GM12878 (cell line): ENCODE results near the gene RBM15B. TPM values are rescaled to one million over a fixed set of nuclear protein-coding genes. Genes with fewer than 3 reads are reported as not detected.
A peak's percentile ranks its signal among the peaks of the same experiment; 100 is the strongest.

Experiments
- BRCA1 ChIP-seq: IDR thresholded peaks from 2 replicates; pipeline ENCODE4 v1.6.1; 2011; ENCODE audit warnings: low read depth, low read length, improper control_type of control experiment
- HDAC6 ChIP-seq: fragments of 200-600 bp; sonication (generic); IDR thresholded peaks from one replicate; pipeline ENCODE4 v1.8.0; 2017; ENCODE audit warnings: antibody characterized with exemption; ENCODE audit not compliant: unreplicated experiment
- JUND ChIP-seq: IDR thresholded peaks from 2 replicates; pipeline ENCODE4 v1.6.1; 2012; ENCODE audit warnings: low read depth, mild to moderate bottlenecking, low read length, improper control_type of control experiment, moderate library complexity
- KAT2A ChIP-seq: conservative IDR thresholded peaks from 2 replicates; pipeline ENCODE4 v1.6.1; 2011; ENCODE audit warnings: low read depth, low read length; ENCODE audit not compliant: control insufficient read depth
- MTA3 ChIP-seq: IDR thresholded peaks from 2 replicates; pipeline ENCODE4 v1.6.1; 2012; ENCODE audit warnings: low read length, inconsistent platforms, borderline replicate concordance
- NFYA ChIP-seq: IDR thresholded peaks from 2 replicates; pipeline ENCODE4 v1.6.1; 2011; ENCODE audit warnings: low read depth, mild to moderate bottlenecking, low read length, improper control_type of control experiment, borderline replicate concordance
- NR2F1 ChIP-seq: fragments of 450-650 bp; conservative IDR thresholded peaks from 2 replicates; pipeline ENCODE4 v1.6.1; 2017; ENCODE audit warnings: mild to moderate bottlenecking
- NRF1 ChIP-seq: conservative IDR thresholded peaks from 2 replicates; pipeline ENCODE4 v1.6.1; 2011; ENCODE audit warnings: mild to moderate bottlenecking, low read depth, low read length, improper control_type of control experiment
- POLR2AphosphoS2 ChIP-seq: IDR thresholded peaks from 2 replicates; pipeline ENCODE4 v1.6.1; 2011; ENCODE audit warnings: low read depth, mild to moderate bottlenecking, low read length, improper control_type of control experiment, moderate library complexity
- RB1 ChIP-seq: fragments of 450-650 bp; formaldehyde crosslinking; IDR thresholded peaks from 2 replicates; pipeline ENCODE4 v1.6.1; 2017; ENCODE audit warnings: mild to moderate bottlenecking, borderline replicate concordance
- RELA ChIP-seq: fragments of 450-650 bp; IDR thresholded peaks from 2 replicates; pipeline ENCODE4 v1.8.0; 2014; ENCODE audit warnings: borderline replicate concordance; ENCODE audit not compliant: partially characterized antibody
- RFX5 ChIP-seq: IDR thresholded peaks from 2 replicates; pipeline ENCODE4 v1.6.1; 2011; ENCODE audit warnings: low read depth, low read length, improper control_type of control experiment
- SREBF1 ChIP-seq: IDR thresholded peaks from 2 replicates; pipeline ENCODE4 v1.6.1; 2012; ENCODE audit warnings: mild to moderate bottlenecking, low read length
- YY1 ChIP-seq: IDR thresholded peaks from 2 replicates; pipeline ENCODE4 v1.6.1; 2011; ENCODE audit warnings: low read depth, mild to moderate bottlenecking, low read length
- polyA plus RNA-seq, 11 experiments: library from polyadenylated mRNA; depleted of rRNA in 4 of 11; unstranded in 6 of 11; stranded (reverse) in 5 of 11; fragments of >200 nt; fragmentation: Nextera tagmentation in 4 of 11; fragmentation: Illumina TruSeq in 1 of 11; extraction: Ambion mirVana in 4 of 11; extraction: Trizol in 1 of 11; gene quantifications; 1 replicate in 1 of 11; 2 replicates in 10 of 11; pipeline versions ENCODE4 v1.2.1 to v1.2.3, GENCODE V29; 2011 to 2016; ENCODE audit warnings: inconsistent platforms in 2 of 11, missing spikeins in 2 of 11, low read depth in 1 of 11
- total RNA-seq, 4 experiments: library from RNA; depleted of rRNA in 3 of 4; stranded (reverse); fragments of >200 nt in 3 of 4; fragmentation: Illumina TruSeq in 1 of 4; extraction: Trizol in 1 of 4; gene quantifications; 2 replicates each; pipeline versions ENCODE4 v1.2.1 to v1.2.3, GENCODE V29; 2013 to 2021
- TF ChIP-seq, protein P1 (sequence below): fragments of 450-650 bp; IDR thresholded peaks from 2 replicates; pipeline ENCODE4 v1.6.1; 2017; ENCODE audit warnings: mild to moderate bottlenecking, low read depth, inconsistent platforms; ENCODE audit not compliant: poor library complexity, severe bottlenecking
- TF ChIP-seq, protein P2 (sequence below): fragments of 450-650 bp; IDR thresholded peaks from 2 replicates; pipeline ENCODE4 v1.6.1; 2018; ENCODE audit warnings: mild to moderate bottlenecking, low read depth, moderate library complexity; ENCODE audit not compliant: partially characterized antibody
- TF ChIP-seq, protein P3 (sequence below): fragments of 450-650 bp; conservative IDR thresholded peaks from 2 replicates; pipeline ENCODE4 v1.6.1; 2017; ENCODE audit warnings: mild to moderate bottlenecking, moderate library complexity
- TF ChIP-seq, protein P4 (sequence below): fragments of 450-650 bp; formaldehyde crosslinking; IDR thresholded peaks from 2 replicates; pipeline ENCODE4 v1.4.0; 2020; ENCODE audit warnings: mild to moderate bottlenecking, moderate library complexity

The RBM15B gene
- total and polyA plus RNA-seq, 10 of the 15 experiments (the other 5 are each of a cell fraction or from before 2014, with no cell fraction given): 2.4 to 34.5 (median 19.1) TPM

DNA sequence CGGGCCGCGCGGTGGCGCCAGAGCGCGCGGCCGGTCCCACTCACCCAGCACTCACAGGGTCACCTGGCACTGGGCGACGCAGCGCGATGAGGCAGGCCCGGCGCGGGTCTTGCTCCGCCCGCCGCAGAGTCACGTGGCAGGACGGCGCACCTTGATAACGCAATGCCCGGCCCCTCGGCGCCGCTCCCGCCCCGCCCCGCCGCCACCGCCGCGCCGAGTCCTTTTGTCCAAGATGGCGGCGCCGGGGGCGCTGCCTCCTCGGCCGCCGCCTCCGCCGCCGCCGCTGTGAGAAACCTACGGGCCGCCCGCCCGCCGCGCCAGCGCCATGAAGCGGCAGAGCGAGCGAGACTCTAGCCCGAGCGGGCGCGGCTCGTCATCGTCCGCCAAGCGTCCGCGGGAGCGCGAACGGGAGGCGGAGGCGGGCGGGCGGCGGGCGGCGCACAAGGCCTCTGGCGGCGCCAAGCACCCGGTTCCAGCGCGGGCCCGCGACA, at the start of gene RBM15B (continued):
- TF ChIP-seq, protein P1, sequence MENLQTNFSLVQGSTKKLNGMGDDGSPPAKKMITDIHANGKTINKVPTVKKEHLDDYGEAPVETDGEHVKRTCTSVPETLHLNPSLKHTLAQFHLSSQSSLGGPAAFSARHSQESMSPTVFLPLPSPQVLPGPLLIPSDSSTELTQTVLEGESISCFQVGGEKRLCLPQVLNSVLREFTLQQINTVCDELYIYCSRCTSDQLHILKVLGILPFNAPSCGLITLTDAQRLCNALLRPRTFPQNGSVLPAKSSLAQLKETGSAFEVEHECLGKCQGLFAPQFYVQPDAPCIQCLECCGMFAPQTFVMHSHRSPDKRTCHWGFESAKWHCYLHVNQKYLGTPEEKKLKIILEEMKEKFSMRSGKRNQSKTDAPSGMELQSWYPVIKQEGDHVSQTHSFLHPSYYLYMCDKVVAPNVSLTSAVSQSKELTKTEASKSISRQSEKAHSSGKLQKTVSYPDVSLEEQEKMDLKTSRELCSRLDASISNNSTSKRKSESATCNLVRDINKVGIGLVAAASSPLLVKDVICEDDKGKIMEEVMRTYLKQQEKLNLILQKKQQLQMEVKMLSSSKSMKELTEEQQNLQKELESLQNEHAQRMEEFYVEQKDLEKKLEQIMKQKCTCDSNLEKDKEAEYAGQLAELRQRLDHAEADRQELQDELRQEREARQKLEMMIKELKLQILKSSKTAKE: no peak
- TF ChIP-seq NRF1 (no peak), HDAC6 (no peak), RFX5 (peak; percentile 63; the same call in 1 of the 2 replicates), MTA3 (no peak), NR2F1 (peak; percentile 84), KAT2A (no peak), YY1 (peak; percentile 98), SREBF1 (0 out of 2 replicates have a peak, but pooled peaks have one; percentile 30), POLR2AphosphoS2 (peak; percentile 69; the same call in 1 of the 2 replicates), RELA (peak; percentile 32), JUND (peak; percentile 44; the same call in 1 of the 2 replicates), RB1 (peak; percentile 55; the same call in 1 of the 2 replicates), BRCA1 (no peak), NFYA (no peak)
- TF ChIP-seq, protein P2, sequence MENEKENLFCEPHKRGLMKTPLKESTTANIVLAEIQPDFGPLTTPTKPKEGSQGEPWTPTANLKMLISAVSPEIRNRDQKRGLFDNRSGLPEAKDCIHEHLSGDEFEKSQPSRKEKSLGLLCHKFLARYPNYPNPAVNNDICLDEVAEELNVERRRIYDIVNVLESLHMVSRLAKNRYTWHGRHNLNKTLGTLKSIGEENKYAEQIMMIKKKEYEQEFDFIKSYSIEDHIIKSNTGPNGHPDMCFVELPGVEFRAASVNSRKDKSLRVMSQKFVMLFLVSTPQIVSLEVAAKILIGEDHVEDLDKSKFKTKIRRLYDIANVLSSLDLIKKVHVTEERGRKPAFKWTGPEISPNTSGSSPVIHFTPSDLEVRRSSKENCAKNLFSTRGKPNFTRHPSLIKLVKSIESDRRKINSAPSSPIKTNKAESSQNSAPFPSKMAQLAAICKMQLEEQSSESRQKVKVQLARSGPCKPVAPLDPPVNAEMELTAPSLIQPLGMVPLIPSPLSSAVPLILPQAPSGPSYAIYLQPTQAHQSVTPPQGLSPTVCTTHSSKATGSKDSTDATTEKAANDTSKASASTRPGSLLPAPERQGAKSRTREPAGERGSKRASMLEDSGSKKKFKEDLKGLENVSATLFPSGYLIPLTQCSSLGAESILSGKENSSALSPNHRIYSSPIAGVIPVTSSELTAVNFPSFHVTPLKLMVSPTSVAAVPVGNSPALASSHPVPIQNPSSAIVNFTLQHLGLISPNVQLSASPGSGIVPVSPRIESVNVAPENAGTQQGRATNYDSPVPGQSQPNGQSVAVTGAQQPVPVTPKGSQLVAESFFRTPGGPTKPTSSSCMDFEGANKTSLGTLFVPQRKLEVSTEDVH: no peak
- TF ChIP-seq, protein P3, sequence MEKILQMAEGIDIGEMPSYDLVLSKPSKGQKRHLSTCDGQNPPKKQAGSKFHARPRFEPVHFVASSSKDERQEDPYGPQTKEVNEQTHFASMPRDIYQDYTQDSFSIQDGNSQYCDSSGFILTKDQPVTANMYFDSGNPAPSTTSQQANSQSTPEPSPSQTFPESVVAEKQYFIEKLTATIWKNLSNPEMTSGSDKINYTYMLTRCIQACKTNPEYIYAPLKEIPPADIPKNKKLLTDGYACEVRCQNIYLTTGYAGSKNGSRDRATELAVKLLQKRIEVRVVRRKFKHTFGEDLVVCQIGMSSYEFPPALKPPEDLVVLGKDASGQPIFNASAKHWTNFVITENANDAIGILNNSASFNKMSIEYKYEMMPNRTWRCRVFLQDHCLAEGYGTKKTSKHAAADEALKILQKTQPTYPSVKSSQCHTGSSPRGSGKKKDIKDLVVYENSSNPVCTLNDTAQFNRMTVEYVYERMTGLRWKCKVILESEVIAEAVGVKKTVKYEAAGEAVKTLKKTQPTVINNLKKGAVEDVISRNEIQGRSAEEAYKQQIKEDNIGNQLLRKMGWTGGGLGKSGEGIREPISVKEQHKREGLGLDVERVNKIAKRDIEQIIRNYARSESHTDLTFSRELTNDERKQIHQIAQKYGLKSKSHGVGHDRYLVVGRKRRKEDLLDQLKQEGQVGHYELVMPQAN: peak; percentile 81; the same call in 1 of the 2 replicates
- TF ChIP-seq, protein P4, sequence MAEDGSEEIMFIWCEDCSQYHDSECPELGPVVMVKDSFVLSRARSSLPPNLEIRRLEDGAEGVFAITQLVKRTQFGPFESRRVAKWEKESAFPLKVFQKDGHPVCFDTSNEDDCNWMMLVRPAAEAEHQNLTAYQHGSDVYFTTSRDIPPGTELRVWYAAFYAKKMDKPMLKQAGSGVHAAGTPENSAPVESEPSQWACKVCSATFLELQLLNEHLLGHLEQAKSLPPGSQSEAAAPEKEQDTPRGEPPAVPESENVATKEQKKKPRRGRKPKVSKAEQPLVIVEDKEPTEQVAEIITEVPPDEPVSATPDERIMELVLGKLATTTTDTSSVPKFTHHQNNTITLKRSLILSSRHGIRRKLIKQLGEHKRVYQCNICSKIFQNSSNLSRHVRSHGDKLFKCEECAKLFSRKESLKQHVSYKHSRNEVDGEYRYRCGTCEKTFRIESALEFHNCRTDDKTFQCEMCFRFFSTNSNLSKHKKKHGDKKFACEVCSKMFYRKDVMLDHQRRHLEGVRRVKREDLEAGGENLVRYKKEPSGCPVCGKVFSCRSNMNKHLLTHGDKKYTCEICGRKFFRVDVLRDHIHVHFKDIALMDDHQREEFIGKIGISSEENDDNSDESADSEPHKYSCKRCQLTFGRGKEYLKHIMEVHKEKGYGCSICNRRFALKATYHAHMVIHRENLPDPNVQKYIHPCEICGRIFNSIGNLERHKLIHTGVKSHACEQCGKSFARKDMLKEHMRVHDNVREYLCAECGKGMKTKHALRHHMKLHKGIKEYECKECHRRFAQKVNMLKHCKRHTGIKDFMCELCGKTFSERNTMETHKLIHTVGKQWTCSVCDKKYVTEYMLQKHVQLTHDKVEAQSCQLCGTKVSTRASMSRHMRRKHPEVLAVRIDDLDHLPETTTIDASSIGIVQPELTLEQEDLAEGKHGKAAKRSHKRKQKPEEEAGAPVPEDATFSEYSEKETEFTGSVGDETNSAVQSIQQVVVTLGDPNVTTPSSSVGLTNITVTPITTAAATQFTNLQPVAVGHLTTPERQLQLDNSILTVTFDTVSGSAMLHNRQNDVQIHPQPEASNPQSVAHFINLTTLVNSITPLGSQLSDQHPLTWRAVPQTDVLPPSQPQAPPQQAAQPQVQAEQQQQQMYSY (CRISPR knock-in tag): no peak
